ENCODE data around the gene MKKS. TPM values are rescaled to one million over a fixed set of nuclear protein-coding genes. Genes with fewer than 3 reads are reported as not detected.
A peak's percentile ranks its signal among the peaks of the same experiment; 100 is the strongest.

The MKKS gene
- total and polyA plus RNA-seq, 10 donors: 10.4 to 18.8 (median 14.0) TPM

DNA sequence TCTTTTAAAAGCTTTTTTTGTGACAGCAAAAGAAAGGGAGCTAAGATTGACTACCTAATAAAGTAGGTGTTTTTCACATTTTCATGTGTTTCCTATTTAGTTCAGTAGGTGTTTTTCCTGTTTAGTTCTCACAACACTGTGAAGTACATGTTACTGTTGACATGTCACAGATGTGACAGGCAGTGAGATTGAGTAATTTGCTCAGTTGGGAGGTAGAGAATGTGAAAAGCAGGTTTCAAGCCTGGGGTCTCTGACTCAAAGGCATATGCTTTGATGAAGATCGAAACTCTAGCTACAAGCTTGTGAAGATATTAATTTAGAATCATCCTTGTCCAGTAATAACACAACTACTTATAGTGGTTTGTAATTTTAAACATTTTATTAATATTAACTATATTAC, 44.2 kb upstream of the MKKS start:
- intact Hi-C loops (cut with DNase I; ENCODE audit: low total_unique reads): no loop called here
- Histone ChIP-seq H3K4me1 (peaks cover 0 to 36% (median 26%) of the 10 kb centered on the region in 6 donors), H3K36me3 (no peaks in the 10 kb centered on the region), H3K9me3 (no peaks in the 10 kb centered on the region), H3K27me3 (replicated peaks in 1 of 7) (no peaks in the 10 kb centered on the region), H3K4me3 (no peak overlapping the region), H3K27ac (no peak overlapping the region)
- TF ChIP-seq POLR2AphosphoS5 (IDR thresholded peaks at IDR 0.05) (no peak), POLR2A (IDR thresholded peaks at IDR 0.05) (no peak)
- TF ChIP-seq, protein P1, sequence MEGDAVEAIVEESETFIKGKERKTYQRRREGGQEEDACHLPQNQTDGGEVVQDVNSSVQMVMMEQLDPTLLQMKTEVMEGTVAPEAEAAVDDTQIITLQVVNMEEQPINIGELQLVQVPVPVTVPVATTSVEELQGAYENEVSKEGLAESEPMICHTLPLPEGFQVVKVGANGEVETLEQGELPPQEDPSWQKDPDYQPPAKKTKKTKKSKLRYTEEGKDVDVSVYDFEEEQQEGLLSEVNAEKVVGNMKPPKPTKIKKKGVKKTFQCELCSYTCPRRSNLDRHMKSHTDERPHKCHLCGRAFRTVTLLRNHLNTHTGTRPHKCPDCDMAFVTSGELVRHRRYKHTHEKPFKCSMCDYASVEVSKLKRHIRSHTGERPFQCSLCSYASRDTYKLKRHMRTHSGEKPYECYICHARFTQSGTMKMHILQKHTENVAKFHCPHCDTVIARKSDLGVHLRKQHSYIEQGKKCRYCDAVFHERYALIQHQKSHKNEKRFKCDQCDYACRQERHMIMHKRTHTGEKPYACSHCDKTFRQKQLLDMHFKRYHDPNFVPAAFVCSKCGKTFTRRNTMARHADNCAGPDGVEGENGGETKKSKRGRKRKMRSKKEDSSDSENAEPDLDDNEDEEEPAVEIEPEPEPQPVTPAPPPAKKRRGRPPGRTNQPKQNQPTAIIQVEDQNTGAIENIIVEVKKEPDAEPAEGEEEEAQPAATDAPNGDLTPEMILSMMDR (IDR thresholded peaks at IDR 0.05 in 8 of 11, conservative IDR thresholded peaks at IDR 0.05 in 3 of 11): no peak
- WGBS, 5 donors: 73 to 97% (median 86%) methylated on average over 1 of the region's 1 CpG
- DNase-seq: no peak

DNA sequence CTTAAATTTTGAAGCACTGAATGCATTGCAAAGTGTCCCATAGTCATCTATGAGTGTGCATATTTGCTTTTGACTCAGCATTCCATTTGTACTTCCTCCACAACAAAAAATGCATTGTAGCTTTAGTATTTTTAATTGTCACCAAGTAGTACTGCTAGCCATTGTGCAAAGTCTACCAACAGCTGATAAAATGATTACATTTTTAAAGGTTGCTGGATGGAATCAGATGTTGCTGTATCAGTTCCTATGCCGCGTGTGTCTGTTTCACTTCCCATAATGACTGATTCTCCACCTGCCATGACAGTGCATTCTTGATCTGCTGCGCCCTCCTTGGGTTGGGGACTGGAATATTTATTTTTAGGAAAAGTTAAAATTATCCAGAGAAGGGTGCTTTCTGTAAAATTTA, 42.3 kb upstream of the MKKS start:
- H3K4me3 ChIP-seq: peak overlapping the region in 1 of 8 donors; percentile 17
- peaks cover 0 to 6% (median 1%) of the 10 kb centered on the region in 8 donors for H3K9me3 ChIP-seq
- intact Hi-C loops (cut with DNase I; ENCODE audit: low total_unique reads): no loop called here
- H3K36me3 ChIP-seq: no peaks in the 10 kb centered on the region
- H3K27me3 ChIP-seq (replicated peaks in 1 of 7): no peaks in the 10 kb centered on the region
- H3K4me1 ChIP-seq: peaks cover 0 to 40% (median 26%) of the 10 kb centered on the region in 6 donors
- peak overlapping the region in 1 of 8 donors; percentile 52 for H3K27ac ChIP-seq
- DNase-seq: no peak
- no peak for TF ChIP-seq POLR2AphosphoS5 (IDR thresholded peaks at IDR 0.05)
- TF ChIP-seq, protein P1 (IDR thresholded peaks at IDR 0.05 in 8 of 11, conservative IDR thresholded peaks at IDR 0.05 in 3 of 11): peak in 1 of 11 experiments; percentile 23
- WGBS, 5 donors: 36 to 57% (median 37%) methylated on average over 3 of the region's 3 CpGs

DNA sequence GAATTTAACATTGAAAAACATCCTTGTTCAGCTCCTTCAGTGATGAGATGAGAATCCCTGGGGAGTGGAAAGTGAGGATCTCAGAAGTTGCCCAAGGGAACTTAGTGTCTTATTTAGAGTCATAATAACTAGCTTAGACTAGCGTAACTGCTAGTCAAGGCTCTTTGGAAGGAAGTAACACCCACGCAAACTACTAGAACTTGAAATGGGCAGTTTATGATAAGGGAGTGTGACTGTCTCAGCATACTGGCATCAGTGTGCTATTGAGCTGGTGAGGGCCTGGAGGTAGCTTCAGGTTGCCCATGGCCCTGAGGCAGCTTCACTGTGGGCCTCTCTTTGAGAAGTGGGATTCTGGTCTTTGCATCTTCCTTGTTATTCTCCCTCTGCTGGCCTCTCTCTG, 41.2 kb upstream of the MKKS start:
- DNase-seq: no peak
- Histone ChIP-seq H3K27ac (peak overlapping the region in 3 of 8 donors; percentile 22 to 48 (median 32)), H3K27me3 (replicated peaks in 1 of 7) (no peaks in the 10 kb centered on the region), H3K4me1 (peaks cover 1 to 44% (median 26%) of the 10 kb centered on the region in 6 donors), H3K9me3 (peaks cover 0 to 6% (median 1%) of the 10 kb centered on the region in 8 donors), H3K4me3 (no peak overlapping the region), H3K36me3 (no peaks in the 10 kb centered on the region)
- TF ChIP-seq, protein P1 (IDR thresholded peaks at IDR 0.05 in 8 of 11, conservative IDR thresholded peaks at IDR 0.05 in 3 of 11): no peak
- no peak for TF ChIP-seq POLR2AphosphoS5 (IDR thresholded peaks at IDR 0.05)
- no peak for TF ChIP-seq POLR2A (IDR thresholded peaks at IDR 0.05)
- 61 to 87% (median 74%) methylated on average over 2 of the region's 2 CpGs for WGBS, 5 donors
- intact Hi-C loops (cut with DNase I; ENCODE audit: low total_unique reads): no loop called here

DNA sequence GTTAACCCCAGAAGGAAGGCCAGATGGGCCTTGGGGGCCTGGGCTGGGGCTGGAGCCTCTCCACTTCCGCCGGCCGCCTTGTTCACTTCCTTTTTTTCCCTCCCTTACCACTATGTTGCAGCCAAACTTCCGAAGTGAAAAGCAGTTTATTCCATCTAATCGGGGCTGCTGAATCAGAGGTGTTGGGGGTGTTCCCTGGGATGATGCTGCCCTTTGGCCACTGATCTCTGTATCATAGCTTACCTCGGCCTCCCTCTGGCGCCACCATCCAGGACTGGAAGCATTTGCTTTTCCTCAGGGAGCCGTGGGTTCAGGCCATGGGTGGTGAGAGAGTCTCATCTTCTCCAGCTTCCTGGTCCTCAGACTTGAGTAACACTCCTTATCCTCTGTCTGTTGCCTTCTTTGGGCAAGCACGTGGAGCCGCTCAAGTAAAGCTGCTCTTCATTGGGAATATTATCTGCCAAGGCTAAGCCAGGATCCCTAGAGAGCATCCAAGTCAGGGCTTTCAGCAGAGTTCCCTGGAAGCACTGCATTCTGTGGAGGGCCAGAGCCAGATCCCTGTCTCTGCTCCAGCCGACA, 40.7 kb upstream of the MKKS start:
- H3K4me3 ChIP-seq: no peak overlapping the region
- H3K27ac ChIP-seq: peak overlapping the region in 3 of 8 donors; percentile 2 to 48 (median 32)
- peak; percentile 83 for DNase-seq
- 55 to 69% (median 66%) methylated on average over 11 of the region's 11 CpGs for WGBS, 5 donors
- no peak for TF ChIP-seq POLR2AphosphoS5 (IDR thresholded peaks at IDR 0.05)
- TF ChIP-seq, protein P1 (IDR thresholded peaks at IDR 0.05 in 8 of 11, conservative IDR thresholded peaks at IDR 0.05 in 3 of 11): no peak
- no peak for TF ChIP-seq POLR2A (IDR thresholded peaks at IDR 0.05)
- peaks cover 3 to 49% (median 30%) of the 10 kb centered on the region in 6 donors for H3K4me1 ChIP-seq
- no peaks in the 10 kb centered on the region for H3K27me3 ChIP-seq (replicated peaks in 1 of 7)
- peaks cover 0 to 6% (median 1%) of the 10 kb centered on the region in 8 donors for H3K9me3 ChIP-seq
- intact Hi-C loops (cut with DNase I; ENCODE audit: low total_unique reads): no loop called here
- H3K36me3 ChIP-seq: no peaks in the 10 kb centered on the region
